WERI-Rb-1 (cell line): ENCODE measurements around the gene MT1B.
"Not testable (repeated sequence)": the region's sequence is repeated elsewhere in the genome, so short reads cannot be mapped to it uniquely, and the experiment has no call there.

Source experiments
- DNase-seq: peaks from one replicate; pipeline ENCODE4 v3.0.0-alpha.2; 2020
- H3K27ac ChIP-seq: fragments of 250-450 bp; sonication (Bioruptor Pico); 2 replicates; pipeline ENCODE4 v1.5.1; 2020; ENCODE audit warnings: mild to moderate bottlenecking, moderate library complexity
- H3K27me3 ChIP-seq: fragments of 250-450 bp; sonication (Bioruptor Pico); 2 replicates; pipeline ENCODE4 v1.5.1; 2021; ENCODE audit warnings: mild to moderate bottlenecking, low read depth, moderate library complexity; ENCODE audit not compliant: insufficient read depth, severe bottlenecking
- H3K36me3 ChIP-seq: fragments of 250-450 bp; sonication (Bioruptor Pico); 2 replicates; pipeline ENCODE4 v1.5.1; 2020; ENCODE audit warnings: mild to moderate bottlenecking, moderate library complexity
- H3K4me3 ChIP-seq: 2 replicates; pipeline ENCODE4 v1.5.1; 2011; ENCODE audit warnings: low read depth, mild to moderate bottlenecking, control low read depth, low read length
- H3K9me3 ChIP-seq: fragments of 250-450 bp; sonication (Bioruptor Pico); 2 replicates; pipeline ENCODE4 v1.5.1; 2021; ENCODE audit warnings: mild to moderate bottlenecking, moderate library complexity; ENCODE audit not compliant: severe bottlenecking
- CTCF ChIP-seq: IDR thresholded peaks from 2 replicates; pipeline ENCODE4 v1.5.1; 2011; ENCODE audit warnings: low read depth, mild to moderate bottlenecking, control low read depth, inconsistent platforms, low read length

The MT1B gene

GRCh38 chr16:56667581-56668571 is 16.2 kb downstream of the MT1B start, which contains the start of gene MT1G:
TSS of gene MT1G (minus strand) at chr16:56668065. CDS start at chr16:56667993, 72 bp downstream.
- no peaks in the 10 kb centered on the region for H3K9me3 ChIP-seq
- no peak within 1 kb of the TSS for H3K4me3 ChIP-seq
- TF ChIP-seq CTCF, result no peak
- DNase-seq, result no peak
- no peaks in the 10 kb centered on the region for H3K27me3 ChIP-seq
- H3K27ac ChIP-seq, result no peak within 1 kb of the TSS
- H3K36me3 ChIP-seq, result no peaks in the 10 kb centered on the region

GRCh38 chr16:56669005-56669839 is 17.5 kb downstream of the MT1B start, which contains the start of gene MT1H:
TSS of gene MT1H (plus strand) at chr16:56669814. CDS start at chr16:56669885, 71 bp downstream.
- Histone ChIP-seq H3K36me3 (no peaks in the 10 kb centered on the region), H3K9me3 (no peaks in the 10 kb centered on the region), H3K27ac (no peak within 1 kb of the TSS), H3K27me3 (no peaks in the 10 kb centered on the region), H3K4me3 (no peak within 1 kb of the TSS)
- no peak for DNase-seq
- no peak for TF ChIP-seq CTCF

- Histone ChIP-seq H3K27me3 (no peaks in the 10 kb centered on the region), H3K36me3 (no peaks in the 10 kb centered on the region), H3K27ac (no peak overlapping the region), H3K9me3 (no peaks in the 10 kb centered on the region), H3K4me3 (no peak overlapping the region)
- no peak for DNase-seq
- TF ChIP-seq CTCF, result no peak
Measured at GRCh38 chr16:56669840-56670619, 18.3 kb downstream of the MT1B start.

GRCh38 chr16:56670620-56670934 is 18.9 kb downstream of the MT1B start:
- Histone ChIP-seq H3K27me3 (no peaks in the 10 kb centered on the region), H3K4me3 (no peak overlapping the region), H3K36me3 (no peaks in the 10 kb centered on the region), H3K9me3 (no peaks in the 10 kb centered on the region), H3K27ac (no peak overlapping the region)
- no peak for TF ChIP-seq CTCF
- DNase-seq, result no peak

GRCh38 chr16:56671691-56672090 is 20.0 kb downstream of the MT1B start:
- DNase-seq, H3K27ac ChIP-seq, H3K9me3 ChIP-seq, H3K4me3 ChIP-seq, H3K36me3 ChIP-seq, H3K27me3 ChIP-seq: not testable (repeated sequence)

GRCh38 chr16:56672171-56672570 is 20.5 kb downstream of the MT1B start:
- not testable (repeated sequence) for H3K4me3 ChIP-seq, DNase-seq, H3K27ac ChIP-seq, H3K9me3 ChIP-seq, H3K36me3 ChIP-seq, H3K27me3 ChIP-seq
